HG03432 (cell line): Measurements from ENCODE around the gene BEAN1.

Experiments used
- ATAC-seq: cut with Tn5 transposase; IDR thresholded peaks from one replicate; pipeline ENCODE4 v1.9.1; 2021; ENCODE audit warnings: mild to moderate bottlenecking, moderate library complexity; ENCODE audit not compliant: unreplicated experiment

BEAN1 gene, protein sequence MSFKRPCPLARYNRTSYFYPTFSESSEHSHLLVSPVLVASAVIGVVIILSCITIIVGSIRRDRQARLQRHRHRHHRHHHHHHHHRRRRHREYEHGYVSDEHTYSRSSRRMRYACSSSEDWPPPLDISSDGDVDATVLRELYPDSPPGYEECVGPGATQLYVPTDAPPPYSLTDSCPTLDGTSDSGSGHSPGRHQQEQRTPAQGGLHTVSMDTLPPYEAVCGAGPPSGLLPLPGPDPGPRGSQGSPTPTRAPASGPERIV

DNA sequence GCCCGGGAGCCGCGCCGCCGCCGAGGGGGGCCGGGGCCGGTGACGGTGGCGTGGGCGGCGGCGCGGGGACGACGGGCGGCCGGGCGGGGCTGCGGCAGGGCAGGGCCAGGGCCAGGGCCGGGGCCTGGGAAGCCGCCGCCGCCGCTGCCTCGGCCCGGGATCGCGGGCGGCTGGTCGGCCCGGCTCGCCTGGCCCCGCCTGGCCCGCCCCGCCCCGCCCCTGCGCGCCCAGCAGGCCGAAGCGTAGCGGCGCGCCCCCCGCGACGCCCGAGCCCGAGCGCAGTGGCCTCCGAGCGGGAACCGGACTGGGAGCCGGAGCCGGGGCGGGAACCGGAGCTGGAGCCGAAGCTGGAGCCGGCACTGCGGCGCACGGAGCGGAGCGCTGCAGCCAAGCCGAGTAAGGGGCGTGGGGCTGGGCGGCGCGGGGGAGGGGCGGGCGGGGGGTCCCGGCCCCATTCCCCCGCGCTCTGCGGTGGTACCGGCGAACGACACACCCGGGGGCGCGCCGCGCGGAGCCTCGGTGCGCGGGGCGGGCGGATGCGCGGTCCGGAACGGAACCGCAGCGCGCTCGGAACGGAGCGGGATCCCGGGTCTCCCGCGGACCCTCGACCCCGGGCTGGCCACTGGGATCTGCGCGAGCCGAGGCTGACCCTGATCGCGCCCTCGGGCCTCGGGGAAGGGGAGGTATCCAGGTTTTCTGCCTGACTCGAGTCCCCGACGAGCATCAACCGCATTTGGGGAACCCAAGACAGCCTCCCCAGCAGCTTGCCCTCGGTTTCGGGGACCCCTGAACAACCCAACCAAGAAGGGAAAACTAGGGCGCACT, at the start of gene BEAN1:
BEAN1 (plus strand) TSS at position 260 of the 825 bp plus-strand sequence. CDS start 10,382 bp downstream, outside the sequence.
- ATAC-seq = no peak

DNA sequence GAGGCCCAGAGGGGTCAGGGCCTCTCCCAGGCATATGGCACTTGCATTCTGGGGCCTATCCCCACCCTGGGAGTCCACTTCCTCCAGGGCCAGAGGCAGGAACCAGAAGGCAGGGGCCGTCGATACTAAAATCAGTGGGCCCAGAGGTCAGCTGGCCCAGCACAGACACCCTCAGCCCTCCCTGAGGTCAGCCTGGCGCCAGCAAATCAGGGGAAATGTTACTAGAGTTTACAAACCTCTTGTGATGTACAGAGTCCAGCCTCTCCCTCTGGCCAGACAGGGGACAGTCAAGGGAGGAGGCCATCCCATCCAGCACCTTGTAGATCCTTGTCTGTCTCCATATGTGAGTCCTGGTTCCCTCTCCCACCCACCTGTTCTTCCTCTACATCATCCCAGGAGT, 49.8 kb upstream of the BEAN1 start:
- no peak for ATAC-seq

DNA sequence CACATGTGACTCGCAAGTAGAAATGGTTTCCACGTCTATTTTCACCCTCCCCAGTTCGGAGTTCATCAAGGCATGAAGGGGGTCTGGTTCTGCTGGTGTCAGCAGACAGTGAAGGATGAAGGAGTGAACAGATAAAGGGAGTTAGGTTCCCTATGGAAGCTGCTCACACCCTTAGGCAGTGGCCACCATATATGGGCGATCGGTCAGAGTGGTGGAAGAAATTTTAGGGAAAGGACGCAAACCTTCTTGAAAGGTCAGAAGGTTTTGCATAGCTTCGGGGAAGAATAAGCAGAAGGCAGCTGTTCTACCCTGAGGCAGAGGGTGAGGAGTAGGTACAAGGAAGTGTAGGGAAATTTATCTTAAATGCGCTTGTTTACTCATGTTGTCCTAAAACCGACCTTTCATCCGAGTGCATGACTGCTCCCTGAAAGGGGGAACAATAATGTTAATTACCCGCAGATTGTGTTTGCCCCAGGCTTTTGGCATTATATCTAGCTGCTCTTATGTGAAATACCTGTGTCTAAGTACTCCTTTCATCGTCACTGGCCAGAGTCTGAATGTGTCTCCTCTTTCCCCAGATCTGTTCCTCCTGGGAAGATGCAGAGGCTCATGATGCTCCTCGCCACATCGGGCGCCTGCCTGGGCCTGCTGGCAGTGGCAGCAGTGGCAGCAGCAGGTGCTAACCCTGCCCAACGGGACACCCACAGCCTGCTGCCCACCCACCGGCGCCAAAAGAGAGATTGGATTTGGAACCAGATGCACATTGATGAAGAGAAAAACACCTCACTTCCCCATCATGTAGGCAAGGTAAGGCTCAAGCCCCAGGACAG, 48.1 kb upstream of the BEAN1 start:
- ATAC-seq = no peak

DNA sequence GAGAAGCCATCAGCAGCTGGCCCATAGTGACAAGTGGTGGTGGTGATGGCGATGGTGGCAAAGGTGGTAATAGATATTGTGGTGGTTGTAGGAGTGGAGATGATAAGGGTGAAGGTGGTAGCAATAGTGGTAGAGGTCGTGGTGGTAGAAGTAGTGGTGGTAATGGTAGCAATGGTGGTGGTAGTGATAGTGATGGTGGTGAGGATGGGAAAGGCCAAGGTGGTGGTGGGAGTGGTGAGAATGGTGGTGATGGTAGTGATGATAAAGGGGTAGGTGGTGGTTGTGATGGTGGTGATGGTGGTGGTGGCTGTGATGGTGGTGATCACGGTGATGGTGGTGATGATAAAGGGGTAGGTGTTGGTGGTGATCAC, 47.5 kb upstream of the BEAN1 start:
- no peak for ATAC-seq

DNA sequence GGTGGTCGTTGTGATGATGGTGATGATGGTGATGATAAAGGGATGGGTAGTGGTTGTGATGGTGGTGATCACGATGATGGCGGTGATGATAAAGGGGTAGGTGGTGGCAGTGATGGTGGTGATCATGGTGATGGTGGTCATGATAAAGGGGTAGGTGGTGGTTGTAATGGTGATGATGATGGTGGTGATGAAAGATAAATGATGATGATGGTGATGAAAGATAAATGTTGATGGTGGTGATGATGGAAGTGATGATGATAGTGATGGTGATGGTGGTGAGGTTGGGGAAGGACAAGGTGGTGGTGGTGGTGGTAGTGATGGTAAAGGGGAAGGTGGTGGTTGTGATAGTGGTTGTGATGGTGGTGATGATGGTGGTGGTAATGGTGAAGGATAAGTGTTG, 46.7 kb upstream of the BEAN1 start:
- no peak for ATAC-seq

DNA sequence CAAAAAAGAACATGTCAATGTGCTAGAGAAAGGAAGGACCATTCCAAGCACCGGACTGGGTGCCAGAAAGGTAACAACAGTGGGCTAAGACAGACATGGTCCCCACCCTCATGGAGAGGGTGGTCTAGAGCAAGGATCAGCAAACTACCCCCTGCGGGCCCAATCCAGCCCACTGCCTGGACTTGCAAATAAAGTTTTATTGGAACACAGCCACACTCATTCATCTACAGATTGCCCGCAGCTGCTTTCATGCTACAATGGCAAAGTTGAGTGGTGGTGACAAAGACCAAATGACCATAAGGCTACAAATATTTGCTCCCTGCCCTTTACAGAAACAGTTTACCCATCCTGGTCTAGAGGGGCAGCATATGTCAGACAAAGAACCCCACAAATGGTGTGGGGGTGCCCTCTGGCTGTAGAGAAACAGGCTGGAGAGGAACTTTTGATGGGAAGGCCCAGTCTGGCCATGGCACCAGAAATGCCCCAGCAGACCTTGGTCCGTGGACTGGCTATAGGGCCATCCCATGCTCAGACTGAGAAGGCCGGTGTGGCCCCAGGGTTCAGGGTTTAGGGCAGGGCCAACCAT, 45.4 kb upstream of the BEAN1 start:
- ATAC-seq = no peak

DNA sequence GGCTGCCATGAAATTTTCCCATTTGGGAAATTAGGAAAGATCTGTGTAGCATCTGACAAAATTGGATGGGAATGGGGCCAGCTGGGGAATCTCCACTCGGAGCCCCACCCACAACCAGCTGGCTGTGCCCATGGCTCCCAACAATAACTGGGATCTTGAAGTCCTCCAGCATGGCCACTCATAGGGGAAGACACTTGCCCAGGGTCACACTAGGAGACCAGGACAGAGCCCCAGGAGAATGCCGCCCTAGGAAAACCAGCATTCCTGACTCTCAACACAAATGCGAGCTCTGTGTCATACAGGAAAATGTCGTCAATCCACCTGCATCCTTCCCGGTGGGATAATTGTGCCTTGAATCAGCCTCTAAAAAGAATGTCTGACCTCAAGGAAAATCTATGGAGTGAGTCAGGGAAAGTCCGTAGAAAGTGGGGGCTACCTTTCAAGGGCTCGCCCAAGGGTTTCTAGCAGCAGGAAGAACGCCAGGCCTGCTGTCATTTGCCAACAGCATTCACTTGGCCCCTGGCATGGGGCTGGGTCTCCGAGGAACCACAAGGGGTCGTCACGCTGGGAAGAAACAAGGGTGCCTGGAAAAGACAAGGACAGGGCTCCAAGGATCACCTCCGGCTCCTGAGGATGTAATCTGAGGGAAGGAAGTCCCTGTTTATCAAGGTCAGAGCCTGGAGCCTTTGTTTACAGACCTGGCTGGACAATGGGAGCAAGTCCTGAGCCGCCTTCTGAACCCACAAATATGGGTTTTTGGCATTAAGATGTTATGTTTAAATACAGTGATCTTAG, 44.7 kb upstream of the BEAN1 start:
- ATAC-seq = no peak

DNA sequence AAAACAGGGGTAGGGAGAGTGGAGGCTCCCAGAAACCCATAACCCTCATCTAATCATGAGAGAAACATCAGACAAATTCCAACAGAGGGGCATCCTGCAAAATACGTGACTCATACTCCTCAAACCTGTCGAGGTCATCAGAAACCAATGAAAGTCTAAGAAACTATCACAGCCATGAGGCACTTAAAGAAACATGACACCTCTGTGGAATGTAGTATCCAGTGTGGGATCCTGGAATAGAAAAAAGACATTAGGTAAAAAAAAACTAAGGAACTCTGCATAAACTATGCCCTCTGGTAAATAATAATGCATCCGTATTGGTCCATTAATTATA, 44.2 kb upstream of the BEAN1 start:
- no peak for ATAC-seq

DNA sequence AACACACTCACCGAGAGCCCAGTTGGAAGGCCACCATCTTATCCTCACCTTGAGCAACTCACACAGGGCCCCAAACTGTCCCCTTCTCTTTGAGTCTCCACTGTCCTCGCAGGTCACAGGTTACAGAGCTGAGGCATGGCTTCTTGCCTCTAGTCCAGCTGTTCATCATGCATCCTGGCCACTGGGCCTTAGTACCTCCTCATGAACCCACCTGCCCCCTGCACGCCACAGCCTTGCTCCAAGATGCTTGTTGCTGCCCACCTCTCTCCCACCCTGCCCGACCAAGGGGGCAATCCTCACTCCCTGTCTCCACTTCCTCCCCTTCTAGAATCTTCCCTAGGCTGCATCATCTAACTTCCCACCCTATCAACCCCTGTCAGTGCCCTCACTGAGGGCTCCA, 43.5 kb upstream of the BEAN1 start:
- ATAC-seq = no peak

DNA sequence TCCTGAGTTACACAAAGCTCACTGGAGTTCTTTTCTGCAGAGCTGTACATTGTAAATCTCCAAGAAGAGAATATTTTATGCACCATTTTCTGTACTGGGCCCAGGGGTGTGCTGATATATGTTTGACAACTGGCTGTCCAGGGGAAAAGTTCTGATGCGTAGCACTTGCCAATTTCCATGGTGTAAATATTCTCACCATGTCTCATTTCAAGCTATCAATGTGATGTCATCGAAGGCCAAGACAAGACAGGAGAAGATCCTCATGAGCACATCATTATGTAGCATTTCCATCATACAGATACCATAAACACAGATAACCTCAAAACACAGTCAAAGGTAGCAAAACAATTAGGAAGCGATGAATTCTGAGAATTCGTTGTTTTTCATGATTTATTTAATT, 41.7 kb upstream of the BEAN1 start:
- ATAC-seq = no peak

DNA sequence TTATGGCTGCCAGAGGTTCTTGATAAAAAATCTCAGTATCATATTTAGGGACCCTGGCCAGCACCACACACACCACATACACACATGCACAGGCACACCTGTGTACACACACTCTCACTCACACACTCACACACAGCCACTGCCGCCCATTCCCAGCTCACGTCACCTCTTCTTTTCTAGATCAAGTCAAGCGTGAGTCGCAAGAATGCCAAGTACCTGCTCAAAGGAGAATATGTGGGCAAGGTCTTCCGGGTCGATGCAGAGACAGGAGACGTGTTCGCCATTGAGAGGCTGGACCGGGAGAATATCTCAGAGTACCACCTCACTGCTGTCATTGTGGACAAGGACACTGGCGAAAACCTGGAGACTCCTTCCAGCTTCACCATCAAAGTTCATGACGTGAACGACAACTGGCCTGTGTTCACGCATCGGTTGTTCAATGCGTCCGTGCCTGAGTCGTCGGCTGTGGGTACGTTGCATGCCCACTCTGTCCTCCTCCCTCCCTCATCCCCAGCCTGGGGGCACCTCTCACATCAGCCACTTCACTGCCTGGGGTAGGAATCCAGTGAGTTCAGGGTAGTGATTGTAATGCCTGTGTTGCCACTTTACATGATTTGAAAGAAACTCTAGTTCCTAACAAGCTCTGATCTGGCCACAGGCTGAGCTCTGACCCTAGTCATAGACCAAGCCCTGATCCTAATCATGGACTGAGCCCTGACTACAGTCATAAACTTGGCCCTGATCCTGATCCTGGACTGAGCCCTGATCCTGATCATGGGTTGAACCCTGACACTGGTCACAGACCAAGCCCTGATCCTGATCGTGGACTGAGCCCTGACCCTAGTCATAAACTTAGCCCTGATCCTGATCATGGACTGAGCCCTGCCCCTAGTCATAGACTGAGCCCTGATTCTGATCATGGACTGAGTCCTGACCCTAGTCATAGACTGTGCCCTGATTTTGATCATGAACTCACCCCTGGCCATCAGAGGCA, 40.2 kb upstream of the BEAN1 start:
- ATAC-seq = no peak

DNA sequence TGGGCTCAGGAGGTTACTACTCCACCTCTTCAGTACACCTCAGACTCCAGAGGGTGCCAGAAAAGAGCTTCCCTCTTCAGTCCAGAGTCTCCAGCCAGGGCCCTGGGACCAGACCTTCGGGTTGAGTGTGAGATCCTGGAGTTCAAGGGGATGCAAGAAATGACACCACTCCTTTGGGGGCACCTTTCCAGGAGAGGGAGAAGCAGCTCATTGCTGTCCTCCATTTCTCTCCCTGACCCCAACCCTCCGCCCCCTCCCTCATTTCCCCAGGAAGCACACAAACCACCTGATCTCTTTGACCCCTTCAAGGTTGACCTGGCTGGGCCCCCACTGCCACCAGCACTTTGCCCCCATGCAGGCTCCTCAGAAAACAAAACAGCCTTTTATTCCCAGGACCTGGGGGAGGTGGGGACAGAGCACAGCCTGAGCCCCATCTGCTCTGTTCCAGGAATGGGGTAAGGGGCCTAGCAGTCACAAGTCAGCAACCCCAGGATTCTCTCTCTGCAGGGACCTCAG, 39.2 kb upstream of the BEAN1 start:
- no peak for ATAC-seq

DNA sequence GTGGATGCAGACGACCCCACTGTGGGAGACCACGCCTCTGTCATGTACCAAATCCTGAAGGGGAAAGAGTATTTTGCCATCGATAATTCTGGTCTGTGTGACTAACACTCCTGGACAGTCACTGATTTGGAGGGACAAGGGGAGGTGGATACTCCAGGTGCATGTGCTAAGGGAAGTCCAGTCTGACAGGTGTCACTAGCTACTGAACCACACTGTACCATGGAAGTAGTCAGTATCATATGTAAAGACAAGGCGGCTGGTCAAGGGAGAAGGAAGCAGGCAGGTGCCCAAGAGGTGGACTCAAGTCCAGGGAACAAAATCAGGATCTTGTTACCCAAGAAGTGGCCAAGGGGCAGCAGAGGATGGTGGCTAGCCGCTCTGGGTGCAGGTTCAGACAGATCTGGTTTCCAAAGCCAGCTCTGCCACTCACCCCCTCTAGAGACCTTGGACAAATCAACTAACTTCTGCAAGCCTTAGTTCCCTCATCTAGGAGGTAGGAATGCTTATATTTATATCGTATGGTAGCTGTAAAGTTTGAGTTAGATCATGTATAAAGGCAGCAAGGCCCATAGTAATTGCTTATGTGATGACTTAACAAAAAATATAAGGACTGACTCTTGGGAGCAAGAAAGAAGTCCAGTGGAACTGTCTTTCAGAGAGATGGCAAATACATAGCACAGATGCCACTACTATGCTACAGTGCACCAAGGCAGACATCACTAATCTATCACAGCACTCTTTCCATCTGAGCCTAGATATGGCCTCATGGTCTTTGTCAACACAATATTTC, 38.5 kb upstream of the BEAN1 start:
- no peak for ATAC-seq

DNA sequence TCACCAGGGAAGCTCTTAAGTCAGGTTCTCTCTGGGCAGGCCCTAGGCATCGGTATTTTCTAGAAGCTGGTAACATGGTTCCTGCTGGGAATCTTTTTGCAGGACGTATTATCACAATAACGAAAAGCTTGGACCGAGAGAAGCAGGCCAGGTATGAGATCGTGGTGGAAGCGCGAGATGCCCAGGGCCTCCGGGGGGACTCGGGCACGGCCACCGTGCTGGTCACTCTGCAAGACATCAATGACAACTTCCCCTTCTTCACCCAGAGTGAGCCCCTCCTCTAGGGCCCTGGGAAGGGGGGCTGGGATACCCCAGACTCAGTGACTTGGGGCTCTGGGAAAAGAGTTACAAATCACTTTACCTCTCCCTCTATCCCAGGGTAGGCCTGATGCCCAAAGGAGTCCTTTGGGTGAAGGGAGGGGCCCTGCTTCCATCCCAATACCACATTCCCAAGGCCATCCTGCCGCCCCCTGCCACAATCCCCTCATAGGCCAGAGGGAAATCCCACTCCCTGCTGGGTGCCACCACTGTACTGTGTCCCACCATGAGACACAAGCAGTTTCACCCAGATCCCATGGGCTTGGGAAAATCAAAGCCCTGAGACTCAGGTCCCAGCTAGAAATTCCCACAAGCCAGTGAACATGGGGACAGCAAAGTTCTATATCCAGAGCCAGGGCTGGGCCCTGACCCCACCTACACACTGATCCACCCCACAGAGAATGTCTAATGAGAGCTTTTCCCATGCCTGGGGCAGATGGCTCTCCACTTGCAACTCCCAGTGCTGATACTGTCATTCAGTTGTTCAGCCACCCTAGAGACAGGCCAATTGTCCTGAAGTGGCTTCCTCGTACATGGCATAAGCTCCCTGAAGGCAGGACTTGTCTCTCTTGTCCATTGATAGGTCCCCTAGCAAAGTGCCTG, 37.6 kb upstream of the BEAN1 start:
- no peak for ATAC-seq

DNA sequence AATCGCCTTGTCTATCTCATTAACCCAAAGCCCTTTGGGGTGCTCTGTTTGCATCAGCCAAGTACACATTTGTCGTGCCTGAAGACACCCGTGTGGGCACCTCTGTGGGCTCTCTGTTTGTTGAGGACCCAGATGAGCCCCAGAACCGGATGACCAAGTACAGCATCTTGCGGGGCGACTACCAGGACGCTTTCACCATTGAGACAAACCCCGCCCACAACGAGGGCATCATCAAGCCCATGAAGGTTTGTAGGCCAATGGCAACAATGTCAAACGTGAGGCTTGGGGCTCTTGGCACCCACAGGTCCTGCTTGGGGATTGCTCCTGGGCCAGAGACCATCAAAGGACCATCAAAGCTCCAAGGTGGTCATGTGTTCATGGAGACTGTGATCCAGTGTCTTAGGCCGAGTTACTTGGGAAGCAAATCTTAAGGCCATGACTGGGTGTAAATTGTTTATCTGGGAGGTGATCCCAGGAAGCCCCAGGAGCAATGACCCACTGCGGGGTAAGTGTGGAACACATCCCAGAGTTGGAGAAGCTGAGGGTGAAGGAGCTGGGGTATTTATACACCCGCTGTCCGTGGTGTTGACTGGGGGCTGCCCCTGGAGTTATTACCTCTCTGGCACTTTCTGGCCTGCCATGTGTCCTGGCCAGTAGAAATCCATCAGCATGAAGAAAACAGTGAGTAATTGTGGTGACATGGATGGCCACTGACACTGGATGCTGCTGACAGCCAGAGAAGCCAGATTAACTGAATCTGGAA, 36.6 kb upstream of the BEAN1 start:
- ATAC-seq = no peak
